Activated T-helper 1 cell treated with Interleukin-2 at 50 U/mL for 16 hours (primary cell): ENCODE measurements around the gene KIAA1755.

Experiments
- DNase-seq: peaks from one replicate; pipeline ENCODE4 v3.0.0-alpha.2; 2020; ENCODE audit warnings: low read depth

Gene KIAA1755

DNA sequence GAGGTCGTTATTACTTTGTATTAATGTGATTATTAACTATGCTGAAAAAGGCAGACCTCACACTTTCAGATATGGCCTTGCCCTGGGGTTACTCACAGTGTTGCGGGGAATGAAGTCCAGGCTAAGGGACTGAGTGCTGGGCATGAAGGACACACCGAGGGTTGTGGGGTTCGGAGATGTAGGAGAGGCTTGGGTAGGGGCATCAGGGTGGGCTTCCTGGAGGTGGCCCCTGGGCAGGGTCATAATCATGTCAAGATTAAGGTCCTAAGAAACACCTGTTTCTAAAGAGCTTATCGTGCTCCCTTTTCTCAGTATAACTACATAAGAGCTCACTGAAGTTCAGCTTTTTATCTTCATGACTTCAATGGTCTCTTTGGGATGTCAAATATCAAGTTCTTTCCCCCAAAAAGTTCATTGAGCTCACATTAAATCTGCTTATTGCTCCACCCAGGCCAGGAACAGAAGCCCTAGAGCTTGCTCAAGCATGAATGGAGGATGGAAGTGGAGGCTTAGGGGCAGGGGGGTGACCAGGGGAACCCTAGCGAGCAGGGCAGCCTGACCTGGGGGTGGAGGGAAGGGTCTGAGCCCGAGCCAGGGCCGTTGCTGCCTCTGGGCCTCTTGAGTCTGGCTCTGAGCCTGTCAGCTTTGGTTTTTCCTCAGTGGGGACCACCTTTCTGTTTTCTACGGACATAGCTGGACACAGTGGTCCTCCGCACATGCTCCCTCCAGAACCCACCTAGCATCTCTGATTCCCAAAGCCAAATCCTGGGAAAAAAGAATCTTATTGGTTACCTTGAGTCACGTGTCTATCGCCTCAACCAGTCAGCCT lies 58.2 kb downstream of the KIAA1755 start:
- DNase-seq: no peak

DNA sequence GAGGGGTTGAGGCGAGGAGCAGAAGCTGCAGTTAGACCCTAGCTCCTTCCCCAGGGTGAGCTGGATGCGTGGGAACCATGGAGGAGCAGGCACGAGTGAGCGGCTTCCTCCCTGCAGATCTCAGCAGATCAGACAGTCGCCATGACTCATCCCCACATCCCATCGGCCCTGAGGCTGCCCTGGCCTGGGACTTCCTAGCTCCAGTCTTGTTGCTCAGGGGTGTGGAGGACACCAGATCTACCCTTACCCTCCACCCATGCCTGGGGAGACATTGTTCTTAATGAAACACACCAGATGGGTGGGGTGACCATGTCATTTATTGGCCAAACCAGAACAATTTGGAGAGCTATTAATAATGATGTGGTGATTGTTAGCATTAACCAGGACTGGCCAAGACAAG lies 59.2 kb downstream of the KIAA1755 start:
- no peak for DNase-seq

DNA sequence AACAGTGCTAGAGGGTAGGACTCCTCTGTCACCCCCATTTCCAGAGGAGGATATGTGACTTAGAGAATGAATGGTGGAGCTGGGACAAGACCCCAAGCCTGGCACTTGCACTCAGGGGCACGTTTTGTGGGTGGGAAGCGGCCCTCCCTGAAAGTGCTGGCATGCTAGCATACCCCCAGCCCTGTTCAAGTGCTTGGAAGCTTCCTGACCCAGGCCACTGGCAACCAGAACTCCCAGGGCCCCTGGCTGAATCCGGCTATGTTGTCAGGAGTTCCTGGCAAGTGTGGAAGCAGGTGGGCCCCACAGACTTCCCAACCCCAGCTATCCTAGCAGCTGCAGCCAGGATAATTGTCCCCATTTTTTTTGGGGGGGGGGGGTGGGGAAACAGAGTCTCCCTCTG lies 59.9 kb downstream of the KIAA1755 start:
- no peak for DNase-seq

DNA sequence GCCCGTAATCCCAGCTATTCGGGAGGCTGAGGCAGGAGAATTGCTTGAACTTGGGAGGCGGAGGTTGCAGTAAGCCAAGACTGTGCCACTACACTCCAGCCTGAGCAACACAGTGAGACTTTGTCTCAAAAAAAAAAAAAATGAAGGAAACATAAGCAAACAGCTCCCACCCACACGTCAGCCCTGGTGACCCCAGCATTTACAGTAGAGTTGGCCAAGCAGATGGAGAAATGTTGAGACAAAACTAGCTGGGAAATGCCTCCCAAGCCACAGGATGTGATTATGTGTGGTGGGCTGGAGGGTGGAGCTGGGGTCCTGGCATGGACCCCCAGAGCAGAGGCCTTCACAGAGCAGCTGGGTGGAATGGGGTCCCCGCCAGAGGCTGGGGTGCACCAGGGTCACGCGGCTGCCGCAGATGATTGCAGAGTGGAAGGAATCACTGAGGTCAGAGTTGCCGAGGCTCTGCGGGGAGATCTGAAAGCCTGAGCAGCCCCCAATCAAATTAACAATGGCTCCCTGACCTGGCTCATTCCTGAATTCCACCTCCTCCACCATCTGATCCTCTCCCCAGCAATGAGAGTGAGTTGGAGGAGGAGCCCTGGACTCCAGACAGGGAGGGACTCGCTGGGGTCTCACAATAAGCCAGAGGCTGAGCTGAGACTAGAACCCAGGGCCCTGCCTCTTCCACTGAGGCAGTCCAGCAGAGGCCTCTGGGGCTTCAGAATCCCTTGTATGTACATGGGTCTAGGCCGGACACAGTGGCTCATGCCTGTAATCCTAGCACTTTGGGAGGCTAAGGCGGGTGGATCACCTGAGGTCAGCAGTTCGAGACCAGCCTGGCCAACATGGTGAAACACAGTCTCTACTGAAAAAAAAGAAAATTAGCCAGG lies 60.8 kb downstream of the KIAA1755 start:
- no peak for DNase-seq

DNA sequence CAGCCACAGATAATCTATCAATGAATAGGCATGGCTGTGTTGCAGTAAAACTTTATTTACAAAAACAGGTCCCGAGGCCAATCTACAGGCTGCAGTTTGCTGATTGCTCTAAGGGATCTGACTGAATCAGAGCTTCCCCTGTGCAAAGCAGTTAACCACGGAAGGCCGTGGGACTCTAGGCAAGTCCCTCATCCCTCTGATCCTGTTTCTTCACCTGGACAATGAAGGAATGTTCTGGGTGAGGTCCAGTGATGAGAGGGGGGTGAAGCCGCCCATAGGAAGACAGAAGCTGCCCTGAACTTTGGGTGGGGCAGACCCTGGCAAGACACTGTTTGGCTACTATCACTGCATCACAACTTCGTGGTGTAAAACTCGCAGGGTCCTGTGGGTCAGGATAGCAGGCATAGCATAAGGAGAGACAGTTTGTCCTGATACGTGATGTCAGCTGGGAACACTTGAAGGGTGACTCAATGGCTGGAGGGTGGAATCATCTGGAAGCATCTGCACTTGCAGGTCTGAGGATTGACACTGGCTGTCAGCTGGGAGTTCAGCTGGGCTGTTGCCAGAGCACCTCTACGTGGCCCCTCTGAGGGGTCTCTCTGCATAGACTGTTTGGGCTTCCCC lies 62.2 kb downstream of the KIAA1755 start:
- DNase-seq: no peak

DNA sequence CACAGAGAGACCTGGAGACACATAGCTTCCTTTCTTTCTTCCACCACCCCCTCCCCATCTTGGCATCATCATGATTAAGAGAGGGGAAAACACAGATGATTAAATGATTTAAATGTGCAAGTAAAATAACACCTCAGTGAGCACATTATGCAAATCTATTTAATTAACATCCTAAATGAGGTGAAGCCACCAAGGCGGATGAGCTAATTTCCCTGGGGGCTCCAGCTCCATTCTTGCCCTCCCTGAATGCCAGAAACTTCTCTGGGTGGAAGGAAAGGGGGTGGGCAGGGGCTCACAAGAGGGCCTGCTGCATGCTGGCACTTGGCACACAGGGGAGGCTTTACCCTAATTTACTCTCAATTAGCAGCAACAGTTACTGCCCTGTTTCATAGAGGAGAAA lies 62.9 kb downstream of the KIAA1755 start:
- DNase-seq: no peak

DNA sequence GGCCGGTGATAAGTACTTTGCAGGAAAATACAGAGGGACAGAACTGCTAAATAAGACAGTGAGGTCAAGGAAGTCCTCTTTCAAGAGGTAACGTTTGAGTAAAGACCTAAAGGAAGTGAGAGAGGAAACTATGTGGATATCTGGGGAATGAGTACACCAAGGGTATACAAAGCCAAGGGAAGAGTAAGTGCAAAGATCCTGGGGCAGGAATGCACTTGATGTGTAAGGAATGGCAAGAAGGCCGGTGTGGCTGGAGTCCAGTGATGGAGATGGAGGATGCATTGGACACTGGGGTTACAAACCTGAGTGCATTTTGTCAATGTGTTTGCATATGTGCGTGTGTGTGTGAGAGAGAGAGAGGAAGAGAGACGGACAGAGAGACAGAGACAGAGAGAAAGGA lies 63.3 kb downstream of the KIAA1755 start:
- no peak for DNase-seq

DNA sequence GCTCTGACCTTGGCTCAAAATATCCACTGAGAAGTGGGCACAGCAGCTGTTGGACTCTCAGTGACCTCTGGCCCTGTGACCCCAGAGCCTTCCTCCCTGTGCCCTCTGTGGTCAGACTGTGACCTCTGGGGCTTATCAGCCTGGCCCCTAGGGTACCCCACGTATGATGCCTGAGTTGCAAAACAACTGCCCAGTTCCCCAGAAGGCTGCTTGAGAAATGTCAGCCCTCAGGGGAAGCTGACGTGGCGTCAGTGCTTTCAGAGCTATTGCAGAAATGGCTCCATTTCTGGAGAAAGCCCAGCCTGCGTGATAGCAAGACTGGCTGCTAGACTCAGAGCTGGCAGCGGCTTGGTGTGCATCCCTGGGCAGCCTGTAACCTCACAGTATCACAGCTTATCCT lies 63.9 kb downstream of the KIAA1755 start:
- no peak for DNase-seq

DNA sequence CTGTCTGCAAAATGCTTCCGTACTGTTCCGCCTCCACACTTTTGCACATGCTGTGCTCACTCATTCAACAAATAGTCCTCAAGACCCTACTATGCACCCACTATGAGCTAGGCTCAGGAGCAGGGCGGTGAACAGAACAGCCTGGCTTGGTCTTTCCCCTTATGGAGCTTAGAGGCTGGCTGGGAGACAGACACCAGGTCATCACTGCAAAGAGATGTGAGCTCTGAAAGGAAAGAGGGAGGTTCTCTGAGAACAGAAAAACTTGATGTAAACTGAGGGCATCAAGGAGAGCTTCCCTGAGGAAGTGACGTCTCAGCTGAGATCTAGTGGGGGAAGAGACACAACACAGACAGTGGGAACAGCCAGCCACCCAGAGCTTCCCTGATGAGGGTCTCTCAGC lies 64.5 kb downstream of the KIAA1755 start:
- no peak for DNase-seq

DNA sequence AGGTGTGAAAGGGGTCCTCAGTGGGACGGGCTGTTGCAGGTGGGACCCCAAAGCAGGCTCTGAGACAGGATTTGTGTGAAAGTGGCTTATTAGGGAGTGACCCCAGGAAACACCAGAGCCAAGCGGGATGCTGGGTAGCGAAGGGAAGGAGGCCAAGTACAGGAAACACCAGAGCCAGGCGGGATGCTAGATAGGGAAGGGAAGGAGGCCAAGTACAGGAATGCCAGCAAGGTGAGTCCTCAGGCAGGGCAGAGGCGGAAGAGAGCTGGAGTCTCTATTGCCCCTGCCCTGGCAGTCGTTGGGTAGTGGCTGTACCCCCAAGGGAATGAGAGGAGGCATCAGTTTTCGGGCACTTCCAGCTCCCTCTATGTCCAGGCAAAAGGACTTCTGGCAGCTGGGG lies 65.0 kb downstream of the KIAA1755 start:
- no peak for DNase-seq

DNA sequence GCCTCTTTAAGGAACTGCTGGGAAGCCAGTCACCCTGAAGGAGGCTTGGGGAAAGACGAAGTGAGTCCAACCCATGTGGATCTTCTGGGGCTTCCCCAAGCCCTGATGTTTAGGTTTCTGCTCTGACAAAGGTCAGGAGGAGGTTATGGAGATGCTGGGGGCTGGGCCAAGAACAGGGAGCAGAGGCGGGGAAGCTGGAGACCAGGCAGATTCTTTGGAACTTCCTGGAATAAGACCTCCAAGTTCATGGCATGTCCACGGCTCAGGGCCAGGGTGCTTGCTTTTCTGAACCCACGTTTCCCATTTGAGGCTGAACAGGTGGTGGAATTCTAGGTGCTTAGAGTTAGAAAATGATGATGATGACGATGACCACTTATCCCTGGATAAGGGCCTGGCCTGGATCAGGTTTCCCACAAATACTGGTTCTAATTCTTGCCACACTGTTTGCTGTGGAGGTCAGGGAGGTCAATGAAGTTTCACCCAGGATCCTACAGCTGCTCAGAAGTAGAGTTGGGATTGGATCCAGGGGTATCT lies 65.5 kb downstream of the KIAA1755 start:
- DNase-seq: no peak

DNA sequence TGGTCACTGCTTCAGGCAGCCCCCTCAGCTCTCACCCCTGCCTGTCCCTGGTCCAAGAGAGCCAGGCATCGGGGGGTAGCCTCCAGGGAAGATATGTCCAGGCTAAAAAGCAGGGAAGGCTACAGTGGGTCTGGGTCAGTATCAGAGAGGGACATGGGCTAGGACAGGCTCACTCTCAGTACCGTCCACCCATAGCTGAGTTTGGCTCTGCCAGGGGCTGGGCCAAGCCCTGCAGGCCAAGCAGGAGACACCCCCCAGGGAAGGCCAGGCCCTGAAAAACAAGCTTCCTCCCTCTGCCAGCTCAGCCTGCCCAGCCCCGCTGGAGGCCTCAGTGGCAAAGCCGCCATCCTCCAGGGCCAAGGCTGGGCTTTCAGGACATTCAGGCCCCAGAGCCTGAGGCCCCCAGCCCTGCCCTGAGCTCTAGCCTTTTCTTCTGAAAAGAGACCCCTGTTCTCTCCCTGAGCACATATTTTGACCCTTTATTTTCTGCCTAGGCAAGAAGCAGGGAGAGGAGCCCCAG lies 66.9 kb downstream of the KIAA1755 start:
- DNase-seq: no peak

DNA sequence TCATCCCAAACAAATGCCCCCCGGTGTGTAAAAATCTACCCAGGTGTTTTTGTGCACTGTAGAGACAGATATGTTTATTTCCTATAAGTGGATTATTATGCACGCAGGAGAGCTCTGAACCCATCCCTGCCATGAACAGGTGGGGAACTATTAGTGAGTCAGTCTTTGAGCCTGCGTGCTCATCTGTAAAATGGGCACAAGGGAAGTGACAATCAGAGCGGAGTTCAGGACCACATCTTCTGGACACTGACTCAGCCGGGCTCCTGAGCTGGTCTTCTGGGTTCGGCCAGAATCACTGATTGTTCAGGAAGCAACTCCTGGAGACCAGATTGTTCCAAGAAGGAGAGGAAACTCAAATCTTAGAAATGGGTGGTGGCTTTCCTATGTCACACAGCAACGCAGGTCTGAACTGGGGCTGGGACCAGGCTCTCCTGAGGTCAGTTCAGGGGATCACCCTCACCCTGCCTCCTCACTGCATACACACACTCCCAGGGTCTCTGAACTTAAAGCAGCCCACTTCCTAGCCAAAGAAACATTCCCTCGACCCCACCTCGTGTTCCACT lies 68.1 kb downstream of the KIAA1755 start:
- DNase-seq: no peak

DNA sequence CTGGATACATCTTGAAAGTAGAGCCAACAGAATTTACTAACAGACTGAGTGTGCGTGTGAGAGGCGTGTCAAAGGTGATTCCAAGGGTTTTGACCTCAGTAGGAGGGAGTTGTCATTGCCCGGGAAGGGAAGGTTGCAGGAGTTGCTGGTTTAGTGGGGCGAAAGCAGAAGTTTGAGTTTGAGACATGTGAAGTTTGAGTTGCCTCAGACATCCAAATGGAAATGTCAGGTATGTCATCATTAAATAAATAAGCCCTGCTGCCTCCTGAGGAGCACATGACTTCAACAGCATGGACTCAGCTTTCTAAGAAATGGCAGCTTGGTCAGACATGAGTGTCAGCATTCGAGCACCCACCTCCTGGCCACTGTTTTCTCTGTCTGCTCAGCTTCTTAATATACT lies 68.9 kb downstream of the KIAA1755 start:
- no peak for DNase-seq

DNA sequence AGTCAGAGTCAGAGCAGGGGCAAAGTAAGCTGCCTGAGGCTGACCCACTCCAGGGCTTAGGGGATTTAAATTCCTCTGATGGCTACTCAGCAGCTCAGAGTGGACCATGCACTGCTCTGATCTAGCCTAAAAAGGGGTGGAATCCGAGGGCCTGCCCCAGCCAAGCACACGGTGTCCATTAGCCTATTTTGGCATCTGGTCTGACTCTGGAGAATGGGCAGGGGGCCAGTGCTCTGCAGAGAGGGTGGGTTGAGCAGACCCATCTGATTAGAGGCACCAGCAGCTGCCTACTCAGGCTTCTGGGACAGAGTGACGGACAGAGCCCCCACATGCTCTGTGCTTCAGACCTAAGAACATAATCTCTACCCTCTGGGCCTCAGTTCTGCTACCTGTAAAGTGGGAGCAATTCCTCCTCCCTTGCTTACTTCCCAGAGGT lies 69.6 kb downstream of the KIAA1755 start:
- no peak for DNase-seq

DNA sequence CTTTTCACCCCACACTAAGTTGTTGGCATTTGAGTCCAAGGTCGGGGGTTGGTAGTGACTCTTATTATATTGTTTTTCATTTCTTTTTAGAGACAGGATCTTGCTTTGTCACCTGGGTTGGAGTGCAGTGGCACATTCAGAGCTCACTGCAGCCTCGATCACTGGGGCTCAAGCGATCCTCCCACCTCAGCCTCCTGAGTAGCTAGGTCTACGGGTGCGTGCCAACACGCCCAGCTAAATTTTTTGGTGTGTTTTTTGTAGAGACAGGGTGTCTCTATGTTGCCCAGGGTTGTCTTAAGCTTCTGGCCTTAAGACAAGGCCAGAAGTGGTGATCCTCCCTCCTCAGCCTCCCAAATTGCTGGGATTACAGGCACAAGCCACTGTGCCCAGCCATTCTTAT lies 70.4 kb downstream of the KIAA1755 start:
- no peak for DNase-seq

DNA sequence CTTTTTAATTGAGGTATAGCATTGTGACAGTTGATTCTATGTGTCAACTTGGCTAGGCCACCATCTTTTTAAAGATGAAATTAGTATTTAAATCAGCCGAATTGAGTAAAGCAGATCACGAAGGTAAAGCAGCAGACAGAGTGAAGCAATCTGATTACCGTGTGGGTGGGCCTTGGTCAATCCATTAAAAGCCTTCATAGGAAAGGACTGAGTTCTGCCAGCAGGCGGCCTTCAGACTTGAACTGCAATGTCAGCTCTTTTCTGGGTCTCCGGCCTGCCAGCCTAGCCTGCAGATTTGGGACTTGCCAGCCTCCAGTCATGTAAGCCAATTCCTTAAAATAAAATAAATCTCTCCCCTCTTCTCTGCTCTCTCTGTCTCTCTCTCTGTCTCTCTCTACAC lies 73.0 kb downstream of the KIAA1755 start:
- no peak for DNase-seq

DNA sequence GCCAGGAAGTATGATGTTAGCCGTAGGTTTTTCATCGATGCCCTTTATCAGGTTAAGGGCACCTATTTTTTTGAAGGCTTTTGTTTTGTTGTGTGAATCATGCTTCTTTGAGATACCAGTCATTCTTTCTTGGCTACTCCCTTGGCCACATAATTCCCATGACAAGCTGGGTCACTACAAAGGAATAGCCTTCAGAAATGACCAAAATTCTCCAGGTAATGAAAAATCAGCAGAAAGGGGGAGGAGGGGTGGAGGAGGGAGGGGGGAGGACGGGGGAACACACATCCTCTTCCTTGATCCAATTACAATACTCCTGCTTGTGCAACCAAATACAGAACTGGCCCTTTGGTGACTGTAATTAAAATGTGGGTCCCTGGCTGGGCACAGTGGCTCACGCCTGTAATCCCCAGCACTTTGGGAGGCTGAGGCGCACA lies 73.7 kb downstream of the KIAA1755 start:
- no peak for DNase-seq

DNA sequence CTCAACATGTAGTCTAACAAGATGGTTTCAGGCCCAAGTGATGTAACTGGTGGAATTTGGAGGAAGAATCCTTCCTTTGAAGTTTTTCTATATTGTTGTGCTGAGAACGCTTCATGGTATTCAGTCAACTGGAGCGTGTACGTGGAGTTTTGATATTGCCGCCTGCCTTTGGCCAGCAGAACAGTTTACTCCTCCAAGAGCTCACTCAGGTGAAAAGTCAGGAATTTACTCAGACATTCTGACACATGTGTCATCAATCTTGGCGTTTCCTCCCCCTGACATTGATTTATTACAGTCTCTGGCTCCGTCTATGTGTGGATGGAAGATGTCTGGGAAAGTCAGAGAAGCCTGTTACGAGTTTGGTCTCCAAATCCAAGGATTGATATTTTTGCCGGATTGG lies 76.4 kb downstream of the KIAA1755 start:
- no peak for DNase-seq

DNA sequence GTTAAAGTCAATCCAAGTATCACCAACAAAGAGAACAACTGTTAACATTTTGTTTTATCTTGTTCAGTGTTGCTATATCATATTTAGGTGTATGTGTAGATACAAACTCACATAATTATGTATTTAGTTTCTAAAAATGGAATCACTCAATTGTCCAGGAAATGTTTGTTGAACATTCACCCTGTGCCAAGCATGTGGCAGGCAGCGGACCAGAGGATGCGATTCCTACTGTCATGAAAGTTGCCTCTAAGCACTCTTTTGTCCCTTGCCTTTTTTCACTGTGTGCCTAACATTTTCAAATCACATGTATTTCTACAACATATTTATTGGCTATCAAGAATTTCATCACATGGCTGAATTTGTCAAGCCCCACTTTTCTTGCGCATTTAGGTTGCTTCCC lies 78.6 kb downstream of the KIAA1755 start:
- DNase-seq: no peak

DNA sequence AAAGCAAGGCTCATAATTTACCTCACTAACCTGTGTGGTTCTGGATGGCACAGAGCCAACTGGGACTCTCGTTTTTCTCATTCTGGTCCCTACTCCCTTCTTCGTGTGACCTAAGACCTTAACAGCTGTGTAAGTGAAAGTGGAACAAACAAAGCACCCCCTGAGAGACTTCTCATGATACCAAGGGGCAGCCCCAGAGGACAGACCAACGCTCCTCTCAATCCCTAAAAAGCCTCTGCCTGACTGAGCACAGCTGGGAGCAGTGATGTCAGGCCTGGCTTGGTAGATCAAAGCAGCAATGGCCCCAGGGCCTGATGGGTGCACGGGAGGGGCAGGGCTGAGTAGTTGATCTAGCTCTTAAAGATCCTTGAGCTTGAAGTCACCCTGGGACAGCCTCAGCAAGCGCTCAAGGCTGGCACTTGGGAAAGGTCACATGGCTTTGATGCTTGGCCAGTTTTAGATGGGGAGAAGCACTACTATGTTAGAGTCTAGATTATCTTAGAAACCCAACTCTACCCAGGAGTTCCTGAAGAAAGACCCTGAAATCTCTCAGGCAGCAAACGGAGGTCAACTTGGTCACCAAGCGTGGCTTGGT lies 79.2 kb downstream of the KIAA1755 start:
- DNase-seq: no peak

DNA sequence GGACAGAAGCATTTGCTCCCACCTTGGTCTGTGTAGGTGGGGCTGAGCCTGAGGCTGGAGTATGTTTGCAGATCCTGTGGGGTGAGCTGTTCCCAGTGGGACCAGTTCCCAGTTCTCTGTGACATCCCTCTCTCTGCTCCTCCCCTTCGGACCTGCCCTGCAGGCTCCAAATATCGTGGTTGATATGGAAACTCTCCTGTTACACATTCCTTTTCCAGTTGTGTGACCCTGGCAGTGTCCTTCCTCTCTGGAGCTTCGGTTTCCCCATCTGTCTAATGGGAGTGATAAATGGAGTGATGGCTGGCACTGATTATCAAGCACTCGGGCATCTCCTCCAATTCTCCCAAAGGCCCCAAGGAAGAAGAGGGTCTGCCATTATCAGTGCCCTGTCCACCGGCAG lies 79.8 kb downstream of the KIAA1755 start:
- no peak for DNase-seq
